HepG2 (cell line): Measurements from ENCODE around the gene DNAAF3. TPM values are rescaled to one million over a fixed set of nuclear protein-coding genes. Genes with fewer than 3 reads are reported as not detected.

ENCODE experiments used
- NFATC3 ChIP-seq: sonication (generic); formaldehyde crosslinking; IDR thresholded peaks from 2 replicates; pipeline ENCODE4 v1.5.1; 2020; ENCODE audit warnings: mild to moderate bottlenecking, missing genetic modification reagents
- PAX8 ChIP-seq: sonication (generic); formaldehyde crosslinking; IDR thresholded peaks from 2 replicates; pipeline ENCODE4 v1.8.0; 2022; ENCODE audit warnings: mild to moderate bottlenecking, missing genetic modification reagents, borderline replicate concordance
- RXRA ChIP-seq: sonication (generic); formaldehyde crosslinking; IDR thresholded peaks from 2 replicates; pipeline ENCODE4 v1.5.1; 2020; ENCODE audit warnings: missing genetic modification reagents
- TCF12 ChIP-seq, 2 experiments: fragments of 450-650 bp in 1 of 2; sonication (generic) in 1 of 2; formaldehyde crosslinking in 1 of 2; IDR thresholded peaks; 2 replicates each; pipeline versions ENCODE4 v1.6.1 to v1.8.0; 2017 to 2022; ENCODE audit warnings: antibody characterized with exemption in 1 of 2, mild to moderate bottlenecking in 1 of 2, missing genetic modification reagents in 1 of 2, moderate library complexity in 1 of 2
- ZEB1 ChIP-seq: IDR thresholded peaks from 2 replicates; pipeline ENCODE4 v1.6.1; 2012; ENCODE audit warnings: mild to moderate bottlenecking, low read depth, inconsistent platforms; ENCODE audit not compliant: insufficient replicate concordance
- ZNF530 ChIP-seq: sonication (generic); formaldehyde crosslinking; IDR thresholded peaks from 2 replicates; pipeline ENCODE4 v1.5.0; 2020; ENCODE audit warnings: low read depth, mild to moderate bottlenecking, missing genetic modification reagents
- ZNF546 ChIP-seq: sonication (generic); formaldehyde crosslinking; conservative IDR thresholded peaks from 2 replicates; pipeline ENCODE4 v1.8.1; 2023; ENCODE audit warnings: mild to moderate bottlenecking, missing genetic modification reagents
- ZNF552 ChIP-seq: sonication (generic); formaldehyde crosslinking; IDR thresholded peaks from 2 replicates; pipeline ENCODE4 v1.9.0; 2022; ENCODE audit warnings: missing genetic modification reagents, mild to moderate bottlenecking, borderline replicate concordance
- ZNF615 ChIP-seq: sonication (generic); formaldehyde crosslinking; IDR thresholded peaks from 2 replicates; pipeline ENCODE4 v1.5.0; 2020; ENCODE audit warnings: mild to moderate bottlenecking, missing genetic modification reagents, borderline replicate concordance
- ZNF678 ChIP-seq: sonication (generic); formaldehyde crosslinking; IDR thresholded peaks from 2 replicates; pipeline ENCODE4 v1.4.0; 2020; ENCODE audit warnings: mild to moderate bottlenecking, missing genetic modification reagents
- ZNF720 ChIP-seq: sonication (generic); formaldehyde crosslinking; IDR thresholded peaks from 2 replicates; pipeline ENCODE4 v1.4.0; 2020; ENCODE audit warnings: missing genetic modification reagents
- polyA plus RNA-seq, 8 experiments: library from polyadenylated mRNA; depleted of rRNA in 3 of 8; stranded (reverse) in 7 of 8; unstranded in 1 of 8; fragments of >200 nt; fragmentation: Illumina TruSeq in 4 of 8; extraction: Trizol in 4 of 8; gene quantifications; 2 replicates each; pipeline versions ENCODE4 v1.2.1 to v1.2.3, GENCODE V29; 2011 to 2016; ENCODE audit warnings: low read depth in 4 of 8, missing spikeins in 1 of 8, mixed read lengths in 1 of 8; ENCODE audit not compliant: insufficient read depth in 1 of 8
- total RNA-seq, 5 experiments: library from RNA; depleted of rRNA; stranded (reverse); fragments of >200 nt; fragmentation: Illumina TruSeq; extraction: Trizol; gene quantifications; 2 replicates each; pipeline ENCODE4 v1.2.3, GENCODE V29; 2016; ENCODE audit warnings: low read depth in 1 of 5
- TF ChIP-seq, protein P1 (sequence below): sonication (generic); formaldehyde crosslinking; IDR thresholded peaks from 2 replicates; pipeline ENCODE4 v1.9.0; 2022; ENCODE audit warnings: missing genetic modification reagents, mild to moderate bottlenecking, borderline replicate concordance
- TF ChIP-seq, protein P2 (sequence below): sonication (generic); formaldehyde crosslinking; IDR thresholded peaks from 2 replicates; pipeline ENCODE4 v1.4.0; 2020; ENCODE audit warnings: missing genetic modification reagents
- TF ChIP-seq, protein P3 (sequence below): IDR thresholded peaks from 2 replicates; pipeline ENCODE4 v1.6.1; 2016; ENCODE audit warnings: missing biosample characterization, missing genetic modification reagents, low read depth
- TF ChIP-seq, protein P4 (sequence below): sonication (generic); formaldehyde crosslinking; IDR thresholded peaks from 2 replicates; pipeline ENCODE4 v1.8.0; 2022; ENCODE audit warnings: mild to moderate bottlenecking, missing genetic modification reagents, moderate library complexity
- TF ChIP-seq, protein P5 (sequence below): sonication (generic); formaldehyde crosslinking; IDR thresholded peaks from 2 replicates; pipeline ENCODE4 v1.4.0; 2020; ENCODE audit warnings: mild to moderate bottlenecking, missing genetic modification reagents, borderline replicate concordance

The DNAAF3 gene
- total and polyA plus RNA-seq, 2 of the 13 experiments (the other 11 are each of a cell fraction or from before 2014, with no cell fraction given) = 0.30 to 0.40 TPM

DNA sequence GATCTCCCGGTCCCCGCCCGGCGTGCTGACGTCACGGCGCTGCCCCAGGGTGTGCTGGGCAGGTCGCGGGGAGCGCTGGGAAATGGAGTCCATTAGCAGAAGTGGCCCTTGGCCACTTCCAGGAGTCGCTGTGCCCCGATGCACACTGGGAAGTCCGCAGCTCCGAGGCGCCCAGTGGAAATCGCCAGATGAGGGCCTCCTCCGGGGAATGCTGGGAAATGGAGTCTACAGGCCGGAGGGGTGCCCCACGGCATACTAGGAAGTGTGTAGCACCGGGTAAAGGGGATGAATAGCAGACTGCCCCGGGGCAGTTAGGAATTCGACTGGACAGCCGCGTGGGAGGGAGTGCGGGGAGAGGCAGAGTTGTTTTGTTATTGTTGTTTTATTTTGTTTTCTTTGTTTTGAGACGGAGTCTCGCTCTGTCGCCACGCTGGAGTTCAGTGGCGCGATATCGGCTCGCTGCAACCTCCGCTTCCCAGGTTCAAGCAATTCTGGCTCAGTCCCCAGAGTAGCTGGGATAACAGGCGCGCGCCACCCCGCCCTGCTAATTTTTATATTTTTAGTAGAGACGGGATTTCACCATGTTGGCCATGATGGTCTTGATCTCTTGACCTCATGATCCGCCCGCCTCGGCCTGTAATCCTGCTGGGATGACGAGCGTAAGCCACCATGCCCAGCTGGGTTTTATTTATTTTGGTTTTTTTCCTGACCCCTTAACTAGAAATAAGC is 48.6 kb downstream of the DNAAF3 start (continued):
- TF ChIP-seq, protein P1, sequence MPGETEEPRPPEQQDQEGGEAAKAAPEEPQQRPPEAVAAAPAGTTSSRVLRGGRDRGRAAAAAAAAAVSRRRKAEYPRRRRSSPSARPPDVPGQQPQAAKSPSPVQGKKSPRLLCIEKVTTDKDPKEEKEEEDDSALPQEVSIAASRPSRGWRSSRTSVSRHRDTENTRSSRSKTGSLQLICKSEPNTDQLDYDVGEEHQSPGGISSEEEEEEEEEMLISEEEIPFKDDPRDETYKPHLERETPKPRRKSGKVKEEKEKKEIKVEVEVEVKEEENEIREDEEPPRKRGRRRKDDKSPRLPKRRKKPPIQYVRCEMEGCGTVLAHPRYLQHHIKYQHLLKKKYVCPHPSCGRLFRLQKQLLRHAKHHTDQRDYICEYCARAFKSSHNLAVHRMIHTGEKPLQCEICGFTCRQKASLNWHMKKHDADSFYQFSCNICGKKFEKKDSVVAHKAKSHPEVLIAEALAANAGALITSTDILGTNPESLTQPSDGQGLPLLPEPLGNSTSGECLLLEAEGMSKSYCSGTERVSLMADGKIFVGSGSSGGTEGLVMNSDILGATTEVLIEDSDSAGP (CRISPR knock-in tag) = peak; percentile 35; the same call in 1 of the 2 replicates
- TF ChIP-seq ZNF678 (CRISPR knock-in tag) (no peak), ZNF546 (CRISPR knock-in tag) (no peak), NFATC3 (CRISPR knock-in tag) (no peak), PAX8 (CRISPR knock-in tag) (no peak), ZEB1 (no peak), ZNF552 (CRISPR knock-in tag) (no peak), RXRA (CRISPR knock-in tag) (no peak), ZNF615 (CRISPR knock-in tag) (no peak), ZNF530 (CRISPR knock-in tag) (no peak), ZNF720 (CRISPR knock-in tag) (no peak), TCF12 (IDR thresholded peaks at IDR 0.05) (no peak), TCF12 (CRISPR knock-in tag; IDR thresholded peaks at IDR 0.05) (no peak)
- TF ChIP-seq, protein P2, sequence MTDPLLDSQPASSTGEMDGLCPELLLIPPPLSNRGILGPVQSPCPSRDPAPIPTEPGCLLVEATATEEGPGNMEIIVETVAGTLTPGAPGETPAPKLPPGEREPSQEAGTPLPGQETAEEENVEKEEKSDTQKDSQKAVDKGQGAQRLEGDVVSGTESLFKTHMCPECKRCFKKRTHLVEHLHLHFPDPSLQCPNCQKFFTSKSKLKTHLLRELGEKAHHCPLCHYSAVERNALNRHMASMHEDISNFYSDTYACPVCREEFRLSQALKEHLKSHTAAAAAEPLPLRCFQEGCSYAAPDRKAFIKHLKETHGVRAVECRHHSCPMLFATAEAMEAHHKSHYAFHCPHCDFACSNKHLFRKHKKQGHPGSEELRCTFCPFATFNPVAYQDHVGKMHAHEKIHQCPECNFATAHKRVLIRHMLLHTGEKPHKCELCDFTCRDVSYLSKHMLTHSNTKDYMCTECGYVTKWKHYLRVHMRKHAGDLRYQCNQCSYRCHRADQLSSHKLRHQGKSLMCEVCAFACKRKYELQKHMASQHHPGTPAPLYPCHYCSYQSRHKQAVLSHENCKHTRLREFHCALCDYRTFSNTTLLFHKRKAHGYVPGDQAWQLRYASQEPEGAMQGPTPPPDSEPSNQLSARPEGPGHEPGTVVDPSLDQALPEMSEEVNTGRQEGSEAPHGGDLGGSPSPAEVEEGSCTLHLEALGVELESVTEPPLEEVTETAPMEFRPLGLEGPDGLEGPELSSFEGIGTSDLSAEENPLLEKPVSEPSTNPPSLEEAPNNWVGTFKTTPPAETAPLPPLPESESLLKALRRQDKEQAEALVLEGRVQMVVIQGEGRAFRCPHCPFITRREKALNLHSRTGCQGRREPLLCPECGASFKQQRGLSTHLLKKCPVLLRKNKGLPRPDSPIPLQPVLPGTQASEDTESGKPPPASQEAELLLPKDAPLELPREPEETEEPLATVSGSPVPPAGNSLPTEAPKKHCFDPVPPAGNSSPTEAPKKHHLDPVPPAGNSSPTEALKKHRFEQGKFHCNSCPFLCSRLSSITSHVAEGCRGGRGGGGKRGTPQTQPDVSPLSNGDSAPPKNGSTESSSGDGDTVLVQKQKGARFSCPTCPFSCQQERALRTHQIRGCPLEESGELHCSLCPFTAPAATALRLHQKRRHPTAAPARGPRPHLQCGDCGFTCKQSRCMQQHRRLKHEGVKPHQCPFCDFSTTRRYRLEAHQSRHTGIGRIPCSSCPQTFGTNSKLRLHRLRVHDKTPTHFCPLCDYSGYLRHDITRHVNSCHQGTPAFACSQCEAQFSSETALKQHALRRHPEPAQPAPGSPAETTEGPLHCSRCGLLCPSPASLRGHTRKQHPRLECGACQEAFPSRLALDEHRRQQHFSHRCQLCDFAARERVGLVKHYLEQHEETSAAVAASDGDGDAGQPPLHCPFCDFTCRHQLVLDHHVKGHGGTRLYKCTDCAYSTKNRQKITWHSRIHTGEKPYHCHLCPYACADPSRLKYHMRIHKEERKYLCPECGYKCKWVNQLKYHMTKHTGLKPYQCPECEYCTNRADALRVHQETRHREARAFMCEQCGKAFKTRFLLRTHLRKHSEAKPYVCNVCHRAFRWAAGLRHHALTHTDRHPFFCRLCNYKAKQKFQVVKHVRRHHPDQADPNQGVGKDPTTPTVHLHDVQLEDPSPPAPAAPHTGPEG = no peak
- TF ChIP-seq, protein P3, sequence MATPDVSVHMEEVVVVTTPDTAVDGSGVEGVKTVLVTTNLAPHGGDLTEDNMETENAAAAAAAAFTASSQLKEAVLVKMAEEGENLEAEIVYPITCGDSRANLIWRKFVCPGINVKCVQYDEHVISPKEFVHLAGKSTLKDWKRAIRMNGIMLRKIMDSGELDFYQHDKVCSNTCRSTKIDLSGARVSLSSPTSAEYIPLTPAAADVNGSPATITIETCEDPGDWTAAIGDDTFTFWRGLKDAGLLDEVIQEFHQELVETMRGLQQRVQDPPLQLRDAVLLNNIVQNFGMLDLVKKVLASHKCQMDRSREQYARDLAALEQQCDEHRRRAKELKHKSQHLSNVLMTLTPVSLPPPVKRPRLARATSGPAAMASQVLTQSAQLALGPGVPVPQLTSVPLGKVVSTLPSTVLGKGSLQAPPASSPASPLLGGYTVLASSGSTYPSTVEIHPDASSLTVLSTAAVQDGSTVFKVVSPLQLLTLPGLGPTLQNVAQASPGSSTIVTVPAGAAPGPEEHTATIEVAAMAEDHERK (CRISPR knock-in tag) = peak; percentile 97
- TF ChIP-seq, protein P4, sequence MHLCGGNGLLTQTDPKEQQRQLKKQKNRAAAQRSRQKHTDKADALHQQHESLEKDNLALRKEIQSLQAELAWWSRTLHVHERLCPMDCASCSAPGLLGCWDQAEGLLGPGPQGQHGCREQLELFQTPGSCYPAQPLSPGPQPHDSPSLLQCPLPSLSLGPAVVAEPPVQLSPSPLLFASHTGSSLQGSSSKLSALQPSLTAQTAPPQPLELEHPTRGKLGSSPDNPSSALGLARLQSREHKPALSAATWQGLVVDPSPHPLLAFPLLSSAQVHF (CRISPR knock-in tag) = no peak
- TF ChIP-seq, protein P5, sequence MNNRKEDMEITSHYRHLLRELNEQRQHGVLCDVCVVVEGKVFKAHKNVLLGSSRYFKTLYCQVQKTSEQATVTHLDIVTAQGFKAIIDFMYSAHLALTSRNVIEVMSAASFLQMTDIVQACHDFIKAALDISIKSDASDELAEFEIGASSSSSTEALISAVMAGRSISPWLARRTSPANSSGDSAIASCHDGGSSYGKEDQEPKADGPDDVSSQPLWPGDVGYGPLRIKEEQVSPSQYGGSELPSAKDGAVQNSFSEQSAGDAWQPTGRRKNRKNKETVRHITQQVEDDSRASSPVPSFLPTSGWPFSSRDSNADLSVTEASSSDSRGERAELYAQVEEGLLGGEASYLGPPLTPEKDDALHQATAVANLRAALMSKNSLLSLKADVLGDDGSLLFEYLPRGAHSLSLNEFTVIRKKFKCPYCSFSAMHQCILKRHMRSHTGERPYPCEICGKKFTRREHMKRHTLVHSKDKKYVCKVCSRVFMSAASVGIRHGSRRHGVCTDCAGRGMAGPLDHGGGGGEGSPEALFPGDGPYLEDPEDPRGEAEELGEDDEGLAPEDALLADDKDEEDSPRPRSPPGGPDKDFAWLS = no peak
